SK-N-SH (cell line): ENCODE measurements around the gene TUBB3. TPM values are rescaled to one million over a fixed set of nuclear protein-coding genes. Genes with fewer than 3 reads are reported as not detected.

Experiments used
- CTCF ChIA-PET: fragments of 300-600, 350-600 bp; formaldehyde crosslinking; extraction: SDS; loops from one replicate; lab custom pipeline; 2021; lab: Yijun Ruan, JAX
- POLR2A ChIA-PET: fragments of 350-600 bp; sonication (Branson Sonifier 250); formaldehyde crosslinking; extraction: SDS; loops from one replicate; lab custom pipeline; 2020; ENCODE audit warnings: antibody characterized with exemption, inconsistent platforms; lab: Yijun Ruan, JAX
- DNase-seq: peaks from one replicate; pipeline ENCODE4 v3.0.0; 2012
- H2AFZ ChIP-seq: fragments of 200-600 bp; sonication (generic); 2 replicates; pipeline ENCODE4 v1.8.1; 2016; ENCODE audit warnings: antibody characterized with exemption, mild to moderate bottlenecking, low read depth
- H3F3A ChIP-seq: fragments of 200-600 bp; sonication (generic); replicated peaks from 2 replicates; pipeline ENCODE3; 2016; ENCODE audit warnings: antibody characterized with exemption, mild to moderate bottlenecking; ENCODE audit not compliant: insufficient read depth
- H3K27ac ChIP-seq, 2 experiments: fragments of 200-500 bp in 1 of 2; fragments of 200-600 bp in 1 of 2; sonication (Bioruptor generic) in 1 of 2; sonication (generic), shearing (Covaris generic) in 1 of 2; 2 replicates each; pipeline versions ENCODE4 v1.5.1 to v1.6.1; 2014 to 2016; ENCODE audit warnings: low read depth in 2 of 2, inconsistent platforms in 1 of 2, low read length in 1 of 2, mild to moderate bottlenecking in 1 of 2, mixed read lengths in 1 of 2
- H3K27me3 ChIP-seq: fragments of 200-600 bp; sonication (generic), shearing (Covaris generic); 2 replicates; pipeline ENCODE4 v1.6.1; 2016; ENCODE audit warnings: mixed run types; ENCODE audit not compliant: insufficient read depth
- H3K36me3 ChIP-seq, 2 experiments: fragments of 200-500 bp in 1 of 2; fragments of 200-600 bp in 1 of 2; sonication (Bioruptor generic) in 1 of 2; sonication (generic) in 1 of 2; replicated peaks in 1 of 2; 2 replicates each; pipeline versions ENCODE3 to v1.5.1; 2014 to 2016; ENCODE audit warnings: low read length in 1 of 2, mild to moderate bottlenecking in 1 of 2; ENCODE audit not compliant: insufficient read depth in 2 of 2, control insufficient read depth in 1 of 2
- H3K4me1 ChIP-seq, 2 experiments: fragments of 200-500 bp in 1 of 2; fragments of 200-600 bp in 1 of 2; sonication (Bioruptor generic) in 1 of 2; sonication (generic), shearing (Covaris generic) in 1 of 2; 2 replicates each; pipeline versions ENCODE4 v1.5.1 to v1.6.1; 2014 to 2016; ENCODE audit warnings: low read depth in 1 of 2, low read length in 1 of 2, mixed run types in 1 of 2; ENCODE audit not compliant: insufficient read depth in 2 of 2, control insufficient read depth in 1 of 2
- H3K4me2 ChIP-seq: fragments of 200-600 bp; sonication (generic), shearing (Covaris generic); 2 replicates; pipeline ENCODE4 v1.6.1; 2017; ENCODE audit warnings: mixed run types
- H3K4me3 ChIP-seq, 2 experiments: fragments of 200-500 bp in 1 of 2; fragments of 200-600 bp in 1 of 2; sonication (Bioruptor generic) in 1 of 2; sonication (generic), shearing (Covaris generic) in 1 of 2; 2 replicates each; pipeline versions ENCODE4 v1.5.1 to v1.8.1; 2014 to 2016; ENCODE audit warnings: low read depth in 2 of 2, inconsistent platforms in 1 of 2, low read length in 1 of 2, mild to moderate bottlenecking in 1 of 2, mixed read lengths in 1 of 2, moderate library complexity in 1 of 2
- H3K79me2 ChIP-seq: fragments of 200-600 bp; sonication (generic); 2 replicates; pipeline ENCODE4 v1.8.1; 2017; ENCODE audit warnings: mild to moderate bottlenecking; ENCODE audit not compliant: insufficient read depth
- H3K9ac ChIP-seq: fragments of 200-600 bp; sonication (generic); 2 replicates; pipeline ENCODE4 v1.6.1; 2017; ENCODE audit warnings: mixed run types
- H3K9me2 ChIP-seq: fragments of 200-600 bp; sonication (generic); 2 replicates; pipeline ENCODE4 v1.6.1; 2017; ENCODE audit warnings: mixed run types
- H3K9me3 ChIP-seq: fragments of 200-600 bp; sonication (generic); 2 replicates; pipeline ENCODE4 v1.6.1; 2017; ENCODE audit warnings: mixed run types, mild to moderate bottlenecking, moderate library complexity
- H4K20me1 ChIP-seq: fragments of 200-600 bp; sonication (generic); 2 replicates; pipeline ENCODE4 v1.6.1; 2017; ENCODE audit warnings: mild to moderate bottlenecking, mixed run types; ENCODE audit not compliant: insufficient read depth
- CTCF ChIP-seq: fragments of 200-600 bp; sonication (generic); IDR thresholded peaks from 2 replicates; pipeline ENCODE4 v1.6.1; 2017; ENCODE audit warnings: antibody characterized with exemption, mild to moderate bottlenecking, moderate library complexity
- ELF1 ChIP-seq: IDR thresholded peaks from 2 replicates; pipeline ENCODE4 v1.4.0; 2012
- EP300 ChIP-seq, 2 experiments: IDR thresholded peaks; 2 replicates each; pipeline versions ENCODE4 v1.4.0 to v1.6.1; 2012; ENCODE audit warnings: borderline replicate concordance in 1 of 2, low read depth in 1 of 2, low read length in 1 of 2
- FOXJ3 ChIP-seq: sonication (generic); formaldehyde crosslinking; IDR thresholded peaks from 2 replicates; pipeline ENCODE4 v1.5.1; 2020; ENCODE audit warnings: mild to moderate bottlenecking, missing genetic modification reagents
- GABPA ChIP-seq: IDR thresholded peaks from 2 replicates; pipeline ENCODE4 v1.4.0; 2012; ENCODE audit warnings: low read depth, mild to moderate bottlenecking
- JUND ChIP-seq: IDR thresholded peaks from 2 replicates; pipeline ENCODE4 v1.4.0; 2012
- MXI1 ChIP-seq: IDR thresholded peaks from 2 replicates; pipeline ENCODE4 v1.6.1; 2012; ENCODE audit warnings: mild to moderate bottlenecking, low read depth, low read length, improper control_type of control experiment
- REST ChIP-seq: IDR thresholded peaks from 2 replicates; pipeline ENCODE4 v1.6.1; 2012; ENCODE audit warnings: mild to moderate bottlenecking, low read depth, low read length, moderate library complexity
- SMC3 ChIP-seq: IDR thresholded peaks from 2 replicates; pipeline ENCODE4 v1.6.1; 2012; ENCODE audit warnings: low read depth, low read length, improper control_type of control experiment
- TEAD4 ChIP-seq: IDR thresholded peaks from 2 replicates; pipeline ENCODE4 v1.4.0; 2012; ENCODE audit warnings: mild to moderate bottlenecking, borderline replicate concordance; ENCODE audit not compliant: insufficient read depth
- USF1 ChIP-seq: IDR thresholded peaks from 2 replicates; pipeline ENCODE4 v1.4.0; 2012; ENCODE audit warnings: low read depth, borderline replicate concordance
- WGBS: methylation state at CpG from one replicate; pipeline ENCODE4 v1.1.6; 2017; ENCODE audit warnings: low lambda C conversion rate; 5-methylcytosine and 5-hydroxymethylcytosine counted together
- polyA plus RNA-seq, 3 experiments: library from polyadenylated mRNA; depleted of rRNA; stranded (reverse); fragments of >200 nt; gene quantifications; 2 replicates each; pipeline ENCODE4 v1.2.3, GENCODE V29; 2012

Gene TUBB3
- polyA plus RNA-seq, 1 of the 3 experiments (the other 2 are of a cell fraction): 428 TPM

GRCh38 chr16:89917773-89918452 is 5.2 kb upstream of the TUBB3 start (continued):
- no peak; the same call in 1 of the 2 replicates for TF ChIP-seq ELF1
- no peak for TF ChIP-seq JUND
- 0 out of 2 replicates have a peak, but pooled peaks have one; percentile 26 for TF ChIP-seq REST
- TF ChIP-seq FOXJ3 (CRISPR knock-in tag): peak; percentile 77; the same call in 1 of the 2 replicates
- no peak for TF ChIP-seq SMC3
- no peak for TF ChIP-seq GABPA
- no peak for TF ChIP-seq TEAD4
- TF ChIP-seq EP300 (IDR thresholded peaks at IDR 0.05; ENCODE audit: borderline replicate concordance in 1 of 2, low read depth in 1 of 2, low read length in 1 of 2): no peak

- Histone ChIP-seq H3F3A (peaks cover 27% of the 10 kb centered on the region), H3K4me1 (peaks cover 12 to 41% of the 10 kb centered on the region in 2 experiments; a peak in 3 of 4 replicates), H3K27ac (peak within 1 kb of the TSS; percentile 38 to 87), H3K9me2 (no peaks in the 10 kb centered on the region), H3K4me2 (peak within 1 kb of the TSS; percentile 93), H3K9me3 (no peaks in the 10 kb centered on the region), H4K20me1 (peaks cover 3% of the 10 kb centered on the region), H3K79me2 (peaks cover 9% of the 10 kb centered on the region), H3K27me3 (no peaks in the 10 kb centered on the region), H3K9ac (peak within 1 kb of the TSS; percentile 17; the same call in 1 of the 2 replicates), H3K36me3 (no peaks in the 10 kb centered on the region), H3K4me3 (peak within 1 kb of the TSS; percentile 38 to 40; a peak in 3 of 4 replicates), H2AFZ (no peak within 1 kb of the TSS)
- POLR2A ChIA-PET: interaction anchor here (0.6 to 2.0 kb wide), 2 partner anchors 10 to 53 kb away, joined by 3 to 9 read pairs; no protein-coding TSS in a partner anchor
- peak; percentile 72 for DNase-seq
- TF ChIP-seq CTCF (peak; percentile 48), USF1 (no peak), MXI1 (0 out of 2 replicates have a peak, but pooled peaks have one; percentile 18)
- WGBS: 38% methylated on average over 10 of the region's 23 CpGs
- CTCF ChIA-PET: interaction anchor here (0.6 to 2.0 kb wide), 11 partner anchors 8 to 226 kb away, joined by 3 to 16 read pairs (median 3); partner anchors contain the start of gene SPATA2L
These were observed 4.4 kb upstream of the TUBB3 start, which contains the start of gene MC1R for GRCh38 chr16:89918453-89919347. MC1R (plus strand) TSS chr16:89918862; CDS start chr16:89919259, 397 bp downstream.
